ENCODE data around the gene ADAMTSL4.
"Not testable (repeated sequence)": the region's sequence is repeated elsewhere in the genome, so short reads cannot be mapped to it uniquely, and the experiment has no call there.

The ADAMTSL4 gene

DNA sequence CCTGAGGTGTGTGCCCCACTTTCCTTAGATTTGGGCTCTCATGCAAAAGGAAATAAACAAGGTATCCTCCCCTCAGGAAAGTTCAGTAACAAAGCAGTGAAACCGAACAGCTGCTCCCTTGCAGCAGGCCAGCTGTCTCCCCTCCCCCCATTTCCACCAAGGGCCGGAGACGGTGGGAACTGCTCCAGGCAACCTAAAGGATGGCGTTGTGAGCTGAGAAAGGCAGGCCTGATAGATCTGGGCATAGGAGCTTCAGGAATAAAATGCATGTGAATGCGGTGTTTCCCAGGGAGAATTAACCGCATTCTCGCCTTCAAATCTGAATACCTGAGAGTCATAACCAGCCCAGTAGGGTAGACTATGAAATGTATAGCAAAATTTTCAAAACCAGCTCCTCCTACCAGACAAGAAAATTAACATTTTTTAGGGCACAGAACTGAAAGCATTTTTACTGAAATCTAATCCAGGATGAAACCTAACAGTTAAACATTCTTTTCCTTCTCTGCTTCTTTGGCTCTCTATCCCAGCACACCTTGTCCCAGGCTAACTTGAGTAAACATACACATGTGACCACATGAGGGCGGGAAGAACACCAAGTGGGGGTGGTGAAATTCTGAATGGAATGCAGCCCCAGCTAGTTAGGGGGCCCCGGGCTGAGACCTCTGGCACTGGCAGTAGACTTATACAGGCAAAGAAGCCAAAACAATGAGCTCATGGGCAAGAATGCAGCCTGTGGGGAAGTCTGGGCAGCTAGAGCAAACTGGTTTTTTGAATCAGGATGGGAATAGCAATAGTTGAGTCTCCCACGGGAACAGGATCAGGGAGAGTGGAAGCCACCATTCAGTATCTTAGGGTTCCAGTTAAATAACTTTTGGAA, 18.7 kb downstream of the ADAMTSL4 start:
- DNase-seq (ENCODE audit: low spot score) = no peak

DNA sequence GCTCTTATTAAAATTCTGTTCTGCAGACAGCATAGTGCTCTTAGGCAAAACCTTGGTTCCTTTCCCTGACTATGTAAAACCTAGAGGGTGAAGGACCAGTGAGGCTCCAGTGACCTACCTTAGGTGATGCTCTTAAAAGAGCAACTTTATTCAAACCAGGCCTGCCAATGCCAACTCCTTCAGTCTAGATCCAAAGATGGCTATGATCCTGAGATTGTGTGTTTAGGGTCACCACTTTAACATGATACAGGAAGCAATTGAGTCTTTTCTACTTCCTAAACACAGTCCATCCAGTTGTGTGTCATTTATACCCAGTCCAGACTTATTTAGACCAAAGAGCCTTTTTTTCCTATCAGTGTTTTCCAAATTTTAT, 19.4 kb downstream of the ADAMTSL4 start:
- DNase-seq (ENCODE audit: low spot score) = no peak

DNA sequence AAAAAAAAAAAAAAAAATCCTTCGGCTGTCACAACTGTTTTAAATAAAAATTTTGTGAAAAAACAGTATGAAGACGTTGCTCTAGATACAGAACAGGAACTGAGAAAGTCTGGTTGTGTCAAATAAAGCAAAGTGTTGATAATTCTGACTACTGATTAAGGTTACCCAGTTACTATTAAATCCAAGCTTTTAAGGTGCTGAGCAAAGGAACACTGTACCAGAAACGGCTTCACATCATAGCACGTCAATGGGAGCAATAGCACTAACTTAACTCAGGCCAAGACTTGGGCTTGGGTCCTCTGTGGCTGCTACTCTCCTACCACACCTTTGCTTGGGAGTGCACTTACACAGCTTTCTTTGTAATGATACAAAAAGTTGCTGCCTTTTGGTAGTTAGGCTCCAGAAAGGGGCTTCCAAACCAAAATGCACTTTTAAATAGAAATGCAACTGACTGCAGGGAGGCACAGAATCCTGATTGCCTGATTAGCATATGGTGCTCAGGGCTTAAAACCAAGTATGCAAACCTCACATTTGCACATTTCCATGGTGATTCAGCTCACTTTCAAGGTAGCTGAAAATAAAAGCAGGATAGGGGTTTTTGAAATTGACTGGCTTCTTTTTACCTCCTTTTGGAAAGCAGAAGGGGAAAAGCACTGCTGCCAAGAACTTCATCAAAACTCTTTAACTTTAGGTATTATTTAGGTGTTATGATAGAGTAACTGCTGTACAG, 23.9 kb downstream of the ADAMTSL4 start:
- no peak for DNase-seq (ENCODE audit: low spot score)

DNA sequence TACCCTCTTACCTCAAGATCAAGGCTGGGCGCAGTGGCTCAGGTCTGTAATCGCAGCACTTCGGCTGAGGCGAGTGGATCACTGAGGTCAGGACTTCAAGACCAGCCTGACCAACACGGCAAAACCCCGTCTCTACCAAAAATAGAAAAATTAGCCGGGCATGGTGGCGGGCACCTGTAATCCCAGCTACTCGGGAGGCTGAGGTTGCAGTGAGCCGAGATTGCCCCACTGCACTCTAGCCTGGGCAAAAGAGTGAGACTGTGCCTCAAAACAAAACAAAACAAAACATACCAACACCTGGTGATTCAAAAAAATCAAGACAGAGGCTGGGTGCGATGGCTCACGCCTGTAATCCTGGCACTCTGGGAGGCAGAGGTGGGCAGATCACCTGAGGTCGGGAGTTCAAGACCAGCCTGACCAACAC, 24.5 kb downstream of the ADAMTSL4 start:
- DNase-seq (ENCODE audit: low spot score) = not testable (repeated sequence)

DNA sequence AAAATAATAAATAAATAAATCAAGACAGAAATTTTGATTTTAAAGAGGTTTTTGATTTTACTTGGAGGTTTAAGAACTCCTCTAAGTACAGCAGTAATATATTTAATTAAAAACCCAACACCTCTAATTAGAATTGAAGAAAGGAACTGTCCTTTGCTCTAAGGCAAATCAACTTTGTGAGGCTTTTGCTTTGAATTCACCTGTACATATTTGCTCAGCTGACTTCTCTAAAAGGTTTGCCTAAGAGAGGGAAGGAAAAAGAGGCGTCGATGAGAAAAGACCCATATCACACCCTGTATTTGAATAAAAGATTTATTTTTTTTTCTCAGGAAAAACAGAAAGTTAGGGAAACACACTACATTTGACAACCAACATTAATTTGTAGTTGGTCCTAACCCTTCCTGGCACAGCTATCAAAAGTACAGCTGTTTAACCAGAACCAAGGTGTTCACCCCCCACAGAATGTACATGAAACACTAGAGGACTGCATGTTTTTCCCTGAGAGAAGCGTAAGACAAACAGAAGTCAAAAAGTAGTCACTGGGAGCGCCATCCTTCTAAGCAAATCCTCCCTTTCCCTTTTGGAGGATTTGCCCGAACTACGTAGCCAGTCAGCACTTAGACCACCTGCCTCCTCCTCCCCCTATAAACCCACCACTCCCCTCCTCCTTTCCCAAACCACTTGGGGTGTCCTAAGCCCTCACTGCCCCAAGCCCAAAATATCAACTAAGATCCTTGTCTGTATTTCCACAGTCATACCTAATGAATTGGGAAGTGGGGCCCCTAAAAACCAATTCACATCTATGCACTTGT, 25.3 kb downstream of the ADAMTSL4 start:
- DNase-seq (ENCODE audit: low spot score) = no peak

DNA sequence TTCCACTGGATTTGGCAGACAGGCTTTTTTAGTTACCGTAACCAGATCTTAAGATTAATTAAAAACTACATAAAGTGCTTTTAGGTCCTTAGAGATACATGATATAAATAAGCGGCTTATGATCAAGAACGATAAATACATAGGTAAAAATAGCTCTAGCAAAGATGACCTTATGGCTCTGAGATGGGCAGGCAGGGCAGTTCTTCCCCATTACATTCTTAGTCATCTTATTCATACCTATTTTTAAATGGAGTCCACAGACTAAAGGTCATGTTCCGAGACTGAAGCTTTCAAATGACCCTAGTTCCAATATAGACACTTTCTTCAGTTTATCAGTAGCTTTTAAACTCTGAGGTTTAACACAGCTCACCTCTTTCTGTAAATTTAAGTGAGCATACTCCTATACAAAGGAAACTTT, 25.9 kb downstream of the ADAMTSL4 start:
- no peak for DNase-seq (ENCODE audit: low spot score)

DNA sequence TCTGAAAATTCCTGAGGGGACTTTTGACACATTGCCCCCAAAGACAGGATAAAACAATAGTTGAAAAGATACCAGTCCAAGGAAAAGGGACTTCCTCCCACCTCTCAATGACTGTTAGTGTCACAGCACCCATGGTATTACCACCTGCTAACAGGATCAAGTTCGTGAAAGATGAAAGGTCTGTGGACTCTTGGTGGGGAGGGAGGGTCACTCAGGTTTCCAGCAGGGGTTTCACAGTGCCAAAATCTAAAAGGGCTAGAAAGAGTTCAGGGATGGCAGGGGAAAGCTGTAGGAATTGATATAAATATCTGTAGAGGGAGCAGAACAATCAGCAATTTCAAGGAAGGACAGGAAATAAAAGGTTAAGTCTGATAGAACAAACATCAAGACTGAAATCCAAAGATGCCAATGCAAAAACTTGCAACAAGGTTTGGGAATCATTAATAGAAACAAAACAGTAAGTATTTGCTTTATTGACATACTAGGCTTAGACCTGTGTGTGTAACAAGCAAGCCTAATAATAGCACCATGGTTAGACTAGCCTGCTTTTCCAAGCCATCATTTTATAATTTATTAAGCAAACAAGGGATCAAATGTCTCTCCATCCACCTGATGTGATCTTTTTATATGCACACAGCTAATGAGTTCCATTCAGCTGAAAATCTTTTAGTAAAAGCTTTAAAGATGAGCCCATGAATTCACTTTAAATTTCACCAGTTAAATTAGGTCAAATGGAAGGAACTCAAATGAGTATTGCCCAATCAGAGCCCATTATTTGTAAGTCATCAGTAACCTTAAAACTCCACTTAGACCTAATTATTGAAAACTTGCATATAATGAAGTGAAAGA, 26.5 kb downstream of the ADAMTSL4 start:
- no peak for DNase-seq (ENCODE audit: low spot score)

DNA sequence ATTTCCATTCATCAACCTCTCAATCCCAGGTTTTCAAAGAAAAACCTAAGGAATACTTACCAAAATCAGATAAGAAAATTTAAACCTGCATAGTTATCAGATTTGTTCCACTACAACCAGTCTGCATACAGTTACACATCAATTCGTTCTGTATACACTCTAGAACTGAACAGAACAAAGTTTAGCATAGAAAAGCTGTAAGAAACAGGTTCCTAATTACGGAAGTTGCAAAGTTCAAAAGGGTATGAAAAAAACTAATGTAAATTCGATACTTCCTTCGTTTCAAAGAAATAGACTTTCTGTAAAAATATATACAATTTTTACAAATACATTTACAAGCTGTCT, 27.1 kb downstream of the ADAMTSL4 start:
- DNase-seq (ENCODE audit: low spot score) = no peak

DNA sequence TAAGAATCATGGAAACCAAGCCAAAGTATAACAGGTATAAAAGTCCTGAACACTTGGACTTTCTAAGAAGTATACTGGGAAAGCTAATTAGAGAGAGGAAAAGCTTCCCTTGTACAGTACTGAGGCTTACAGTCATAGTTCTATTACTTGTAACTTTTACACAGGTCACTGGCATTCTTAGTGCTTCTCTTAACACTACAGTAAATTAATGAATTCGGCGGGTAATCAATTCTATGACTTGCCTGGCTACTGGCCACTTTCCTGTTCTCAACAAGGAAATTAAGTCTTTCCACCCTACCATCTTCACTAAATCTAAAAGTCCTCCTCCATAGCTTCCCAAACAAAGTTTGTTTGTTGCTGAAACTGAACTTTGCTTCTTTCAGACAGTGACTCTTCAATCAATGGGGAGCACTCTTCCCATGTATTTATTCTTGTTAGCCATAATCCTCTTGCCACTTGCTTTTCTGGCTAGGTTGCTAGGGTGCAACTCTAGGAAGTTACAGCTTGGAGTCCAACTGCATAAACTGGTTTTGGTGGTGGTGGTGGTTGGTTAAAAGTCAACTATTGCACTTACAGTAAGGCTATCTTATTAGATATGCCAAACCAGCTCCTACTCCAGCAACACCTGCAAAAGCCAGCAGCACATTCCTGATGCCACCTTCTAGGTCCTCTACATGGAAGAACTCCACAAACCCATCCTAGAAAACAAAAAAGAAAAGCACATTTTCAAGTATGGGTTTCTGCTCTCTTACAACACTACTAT, 27.8 kb downstream of the ADAMTSL4 start:
- DNase-seq (ENCODE audit: low spot score) = no peak

DNA sequence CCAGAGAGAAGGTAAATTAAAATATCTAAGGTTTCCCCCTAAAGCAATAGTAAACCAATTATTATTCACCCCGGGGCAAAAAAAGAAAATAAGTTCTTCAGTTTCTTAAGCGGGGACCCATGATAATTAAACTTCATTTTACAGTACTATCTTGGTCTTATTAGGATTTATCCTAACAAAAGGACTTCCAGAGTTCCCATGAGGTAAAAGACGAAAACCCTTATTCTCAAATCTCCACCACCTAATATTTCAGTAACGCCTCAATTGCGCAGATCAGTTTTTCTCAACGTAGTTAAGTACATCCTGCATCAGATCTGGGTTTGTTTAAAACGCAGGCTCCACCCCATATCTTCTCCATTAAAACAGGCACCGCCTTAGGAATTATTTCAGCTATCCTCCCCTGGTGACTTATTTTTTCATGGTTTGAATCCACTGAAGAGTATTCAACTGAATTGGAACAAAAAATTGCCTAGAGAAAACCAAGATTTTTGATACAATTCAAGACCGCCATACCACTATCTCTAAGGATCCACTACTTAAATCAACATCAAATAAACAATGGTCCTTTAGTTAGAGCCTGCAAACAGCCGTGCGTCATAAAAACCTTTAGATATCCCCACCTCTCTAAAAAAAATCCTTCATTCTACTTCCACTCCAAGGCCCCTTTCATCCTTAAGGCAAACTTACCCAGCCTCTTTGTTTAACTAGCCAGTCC, 28.5 kb downstream of the ADAMTSL4 start:
- no peak for DNase-seq (ENCODE audit: low spot score)

DNA sequence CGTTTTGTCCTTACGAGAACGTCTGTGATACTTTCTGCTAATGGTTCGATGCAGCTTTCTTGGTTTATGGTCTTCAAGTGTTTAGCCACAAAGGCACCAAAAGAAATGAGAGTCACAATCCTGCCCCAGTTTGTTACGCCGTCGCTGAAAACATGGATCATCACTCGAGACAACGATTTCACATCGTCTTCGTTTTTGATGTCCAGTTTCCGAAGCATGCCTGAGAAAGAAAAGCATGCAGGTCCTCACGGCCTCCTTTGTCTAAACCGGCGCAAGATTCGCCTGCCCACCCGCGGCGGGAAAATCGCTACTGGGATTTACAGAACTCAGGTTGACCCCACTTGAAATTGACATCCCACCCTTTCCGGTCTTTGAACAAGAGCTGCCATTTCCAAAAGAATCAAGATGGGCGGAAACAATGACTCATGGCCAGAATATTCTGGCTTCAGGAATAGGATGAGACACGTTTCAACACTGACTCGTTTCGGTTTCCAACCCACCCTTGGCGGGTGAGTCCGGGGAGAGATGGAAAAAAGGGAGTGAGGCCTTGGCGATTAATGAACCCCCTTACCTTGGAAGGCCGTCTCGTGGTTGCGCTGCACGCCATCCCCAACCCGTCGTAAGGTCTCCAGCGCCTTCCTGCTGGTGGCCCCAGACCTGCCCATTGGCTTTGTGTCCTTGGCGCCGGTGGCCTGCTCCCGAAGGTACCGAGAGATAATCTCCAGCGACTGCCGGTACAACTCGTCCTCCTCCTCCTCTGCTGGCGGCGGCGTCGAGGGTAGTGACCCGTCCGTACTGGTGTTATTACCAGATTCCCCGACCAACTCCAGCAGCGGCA, 29.3 kb downstream of the ADAMTSL4 start:
- DNase-seq (ENCODE audit: low spot score) = no peak

DNA sequence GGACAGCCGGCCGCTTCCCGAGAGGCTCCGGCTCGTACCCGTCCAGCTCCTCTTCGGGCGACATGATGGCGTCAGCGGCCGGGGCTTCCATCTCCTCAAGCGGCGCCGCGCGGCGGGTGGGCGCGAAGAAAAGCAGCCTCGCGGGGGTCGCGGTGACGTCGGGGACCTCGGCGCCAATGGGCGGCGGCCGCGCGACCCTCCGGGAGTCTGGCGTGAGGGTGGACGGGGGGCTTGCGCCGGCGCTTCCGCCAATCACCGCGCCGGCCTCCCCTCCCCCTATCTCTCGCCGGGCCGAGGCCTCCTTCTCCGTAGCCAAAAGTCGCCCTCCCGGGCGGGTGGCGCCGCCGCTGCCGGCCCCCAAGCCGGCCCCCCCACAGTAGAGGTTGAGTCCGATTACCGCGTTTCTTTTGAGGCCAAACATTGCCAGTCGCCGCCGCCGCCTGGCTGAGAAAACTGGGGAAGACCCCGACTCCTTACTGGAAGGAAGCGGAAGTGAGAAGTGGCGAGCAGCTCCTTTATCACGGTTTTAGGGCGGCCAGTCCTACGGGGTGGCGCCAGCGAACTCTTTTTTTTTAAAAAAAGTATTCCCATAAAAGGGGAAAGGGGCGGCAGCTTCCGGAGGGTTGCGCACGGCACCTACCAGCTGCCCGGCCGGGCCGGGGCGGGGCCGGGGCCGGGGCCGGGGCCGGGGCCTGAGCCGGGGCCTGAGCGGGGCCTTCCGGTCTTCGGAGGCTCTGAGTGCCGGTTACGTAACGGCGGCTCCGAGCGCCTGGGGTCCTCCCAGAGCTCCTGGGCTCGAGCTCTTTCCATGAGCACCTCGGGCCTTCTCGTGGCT, 30.1 kb downstream of the ADAMTSL4 start, which contains the start of gene MCL1:
MCL1 (minus strand) TSS at position 501 of the 835 bp plus-strand sequence; CDS start at position 421, 80 bp downstream.
- peak; percentile 86 for DNase-seq (ENCODE audit: low spot score)

DNA sequence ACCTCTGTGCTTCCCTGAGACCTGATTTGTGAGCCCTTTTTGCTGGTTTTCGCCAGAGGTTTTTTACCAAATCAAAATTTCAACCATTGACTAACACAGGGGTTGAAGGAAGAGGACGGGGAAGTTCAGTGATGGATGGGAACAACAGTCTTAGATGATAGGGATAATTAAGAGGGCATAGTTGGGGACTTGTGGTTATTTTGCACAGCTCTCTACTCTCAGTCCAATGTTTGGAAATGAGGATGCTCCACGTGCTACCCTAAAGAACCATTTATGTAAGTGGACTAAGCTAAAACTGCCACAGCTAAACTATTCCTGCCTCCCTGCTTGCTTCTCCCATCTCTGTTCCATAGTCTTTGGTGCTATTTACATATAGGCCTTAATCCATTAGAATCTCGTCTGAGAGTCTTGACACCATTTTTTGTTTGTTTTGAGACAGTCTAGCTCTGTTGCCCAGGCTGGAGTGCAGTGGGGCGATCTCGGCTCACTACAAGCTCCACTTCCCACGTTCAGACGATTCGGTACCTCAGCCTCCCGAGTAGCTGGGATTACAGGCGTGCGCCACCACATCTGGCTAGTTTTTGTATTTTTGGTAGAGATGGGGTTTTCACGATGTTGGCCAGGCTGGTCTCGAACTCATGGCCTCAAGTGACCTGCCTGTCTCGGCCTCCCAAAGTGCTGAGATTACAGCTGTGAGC, 30.9 kb downstream of the ADAMTSL4 start:
- no peak for DNase-seq (ENCODE audit: low spot score)

DNA sequence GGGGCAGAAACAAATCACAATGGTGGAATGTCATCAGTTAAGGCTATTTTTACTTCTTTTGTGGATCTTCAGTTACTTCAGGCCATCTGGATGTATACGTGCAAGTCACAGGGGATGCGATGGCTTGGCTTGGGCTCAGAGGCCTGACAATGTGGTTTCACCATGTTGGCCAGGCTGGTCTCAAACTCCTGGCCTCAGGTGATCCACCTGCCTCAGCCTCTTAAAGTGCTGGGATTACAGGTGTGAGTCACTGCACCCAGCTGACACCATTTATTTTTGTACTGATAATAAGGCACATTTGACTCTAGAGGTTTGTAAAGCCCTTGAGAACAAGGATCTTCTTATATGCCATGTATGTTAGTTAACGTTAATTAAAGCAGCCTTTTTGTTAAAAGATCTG, 31.8 kb downstream of the ADAMTSL4 start:
- DNase-seq (ENCODE audit: low spot score) = not testable (repeated sequence)

DNA sequence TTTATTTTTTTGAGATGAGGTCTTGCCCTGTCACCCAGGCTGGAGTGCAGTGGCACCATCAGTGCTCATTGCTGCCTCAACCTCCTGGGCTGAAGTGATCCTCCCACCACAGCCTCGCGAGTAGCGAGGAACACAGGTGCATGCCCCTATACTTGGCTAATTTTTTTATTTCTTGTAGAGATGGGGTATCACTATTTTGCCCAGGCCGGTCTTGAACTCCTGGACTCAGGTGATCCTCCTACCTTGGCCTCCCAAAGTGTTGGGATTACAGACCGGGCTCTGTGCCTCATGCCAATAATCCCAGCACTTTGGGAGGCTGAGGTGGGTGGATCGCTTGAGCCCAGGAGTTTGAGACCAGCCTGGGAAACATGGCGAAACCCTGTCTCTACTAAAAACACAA, 32.2 kb downstream of the ADAMTSL4 start:
- DNase-seq (ENCODE audit: low spot score) = not testable (repeated sequence)

DNA sequence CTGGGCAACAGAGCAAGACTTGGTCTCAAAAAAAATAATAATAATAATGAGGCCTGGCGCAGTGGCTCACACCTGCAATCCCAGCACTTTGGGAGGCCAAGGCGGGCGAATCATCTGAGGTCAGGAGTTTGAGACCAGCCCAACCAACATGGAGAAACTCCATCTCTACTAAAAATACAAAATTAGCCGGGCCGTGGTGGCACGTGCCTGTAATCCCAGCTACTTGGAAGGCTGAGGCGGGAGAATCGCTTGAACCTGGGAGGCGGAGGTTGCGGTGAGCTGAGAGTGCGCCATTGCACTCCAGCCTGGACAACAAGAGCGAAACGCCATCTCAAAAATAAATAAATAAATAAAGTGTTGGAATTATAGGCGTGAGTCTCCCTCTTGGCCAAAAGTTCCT, 32.8 kb downstream of the ADAMTSL4 start:
- DNase-seq (ENCODE audit: low spot score) = not testable (repeated sequence)

DNA sequence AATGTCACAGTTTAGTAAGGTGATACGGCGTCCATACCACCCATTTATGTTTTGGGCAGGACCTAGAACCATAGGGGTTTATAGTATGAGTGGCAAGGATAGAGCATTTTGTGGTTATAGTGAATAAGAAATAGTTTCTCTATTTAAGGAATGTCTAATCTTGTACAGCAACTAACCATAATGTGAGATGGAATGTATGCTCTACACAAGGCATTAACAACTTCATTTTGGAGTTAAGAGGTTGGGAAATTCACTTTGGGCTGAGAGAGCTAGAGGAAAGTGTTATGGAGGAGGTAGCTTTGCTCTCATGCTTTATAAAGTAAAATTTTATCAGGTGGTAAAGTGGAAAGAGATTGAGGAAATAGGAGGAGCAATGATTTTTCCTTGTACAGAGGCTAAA, 33.2 kb downstream of the ADAMTSL4 start:
- DNase-seq (ENCODE audit: low spot score) = no peak
